HT1080 (cell line): ENCODE results near the gene ATP10D. TPM values are rescaled to one million over a fixed set of nuclear protein-coding genes. Genes with fewer than 3 reads are reported as not detected.
"Not testable (repeated sequence)": the region's sequence is repeated elsewhere in the genome, so short reads cannot be mapped to it uniquely, and the experiment has no call there.

Experiments used
- DNase-seq: peaks from one replicate; pipeline ENCODE4 v3.0.0-alpha.2; 2015; ENCODE audit warnings: low read depth
- total RNA-seq: library from RNA; depleted of rRNA; stranded (reverse); fragments of >200 nt; shearing (Covaris generic); gene quantifications from 2 replicates; pipeline ENCODE4 v1.2.3, GENCODE V29; 2014

Gene ATP10D
- total RNA-seq, 1 experiment from 2014 or later: 11.0 TPM

GRCh38 chr4:47534772-47535171 lies 49.7 kb downstream of the ATP10D start:
- DNase-seq: no peak

- DNase-seq: no peak
Measured at GRCh38 chr4:47535567-47536147, 50.6 kb downstream of the ATP10D start.

DNA sequence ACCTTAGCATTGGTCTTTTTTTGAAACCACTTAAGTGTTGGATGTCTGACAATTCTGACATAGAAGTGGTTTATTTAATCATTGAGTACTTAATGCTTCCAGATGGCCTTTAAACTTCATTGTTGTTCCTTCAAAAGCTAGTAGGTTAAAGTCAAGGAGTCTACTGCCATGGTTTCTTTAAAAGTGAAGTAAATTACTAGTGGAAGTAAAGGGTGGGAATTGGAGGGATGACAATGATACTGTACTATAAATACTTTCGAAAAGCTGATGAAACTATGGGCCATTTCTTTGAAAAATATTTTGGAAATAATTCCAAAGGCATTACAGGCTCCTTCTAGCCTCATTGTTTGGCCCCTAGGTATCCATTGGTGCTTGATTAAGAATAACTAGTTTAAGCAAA lies 51.9 kb downstream of the ATP10D start:
- DNase-seq: no peak

- DNase-seq: no peak
Measured at GRCh38 chr4:47538111-47538824, 53.2 kb downstream of the ATP10D start.

DNA sequence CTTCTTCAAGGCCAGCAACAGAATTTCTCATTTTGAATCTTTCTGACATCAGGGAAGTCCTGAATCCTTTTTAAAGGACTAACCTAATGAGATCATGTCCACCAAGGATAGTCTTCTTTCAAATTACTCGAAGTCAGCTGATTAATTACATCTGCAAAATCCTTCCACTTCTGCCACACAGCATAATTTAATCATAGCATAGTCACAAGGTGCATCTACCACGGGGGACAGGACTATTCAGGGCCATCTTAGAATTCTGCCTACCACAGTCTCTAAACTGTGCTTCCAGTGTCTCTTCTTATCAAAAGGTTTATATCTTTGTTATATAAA lies 53.7 kb downstream of the ATP10D start:
- no peak for DNase-seq

GRCh38 chr4:47542640-47543039 lies 57.6 kb downstream of the ATP10D start:
- peak; percentile 66 for DNase-seq

DNA sequence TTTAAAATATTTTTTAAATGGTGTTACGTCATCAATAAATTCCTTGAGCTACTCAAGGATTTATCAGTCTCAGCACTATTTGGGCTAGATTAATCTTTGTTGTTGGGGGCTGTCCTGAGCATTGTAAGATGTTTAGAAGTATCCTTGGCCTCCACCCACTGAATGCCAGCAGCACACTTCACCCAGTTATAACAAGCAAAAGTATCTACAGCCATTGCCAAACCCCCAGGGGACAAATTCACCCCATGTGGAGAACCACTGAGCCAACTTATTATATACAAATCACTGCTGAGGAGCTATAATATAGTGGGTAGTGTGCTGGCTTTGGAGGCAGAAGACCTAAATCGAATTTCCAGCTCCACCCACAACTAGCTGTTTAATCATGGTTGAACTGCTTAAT lies 58.3 kb downstream of the ATP10D start:
- no peak for DNase-seq

DNA sequence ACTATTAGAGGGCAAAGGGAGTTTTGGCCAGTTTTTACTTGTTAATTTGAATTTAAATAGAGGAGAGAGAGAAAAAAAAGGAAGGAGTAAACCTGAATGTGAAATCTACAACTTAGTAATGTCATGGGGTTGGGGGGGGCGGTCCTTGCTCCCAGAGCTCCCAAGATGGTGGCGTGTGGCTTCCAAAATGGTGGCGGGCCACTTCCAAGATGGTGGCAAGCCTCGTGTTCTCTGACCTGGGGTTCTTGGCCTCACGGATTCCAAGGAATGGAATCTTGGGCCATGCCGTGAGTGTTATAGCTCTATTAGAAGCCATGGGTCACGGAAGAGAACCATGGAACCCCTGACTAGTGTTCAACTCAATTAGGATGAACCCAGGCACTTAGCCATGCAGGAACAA lies 65.3 kb downstream of the ATP10D start:
- DNase-seq: not testable (repeated sequence)

GRCh38 chr4:47550899-47551548 lies 65.9 kb downstream of the ATP10D start:
- DNase-seq: no peak

- DNase-seq: peak; percentile 64
Measured at GRCh38 chr4:47551682-47552081, 66.6 kb downstream of the ATP10D start.

DNA sequence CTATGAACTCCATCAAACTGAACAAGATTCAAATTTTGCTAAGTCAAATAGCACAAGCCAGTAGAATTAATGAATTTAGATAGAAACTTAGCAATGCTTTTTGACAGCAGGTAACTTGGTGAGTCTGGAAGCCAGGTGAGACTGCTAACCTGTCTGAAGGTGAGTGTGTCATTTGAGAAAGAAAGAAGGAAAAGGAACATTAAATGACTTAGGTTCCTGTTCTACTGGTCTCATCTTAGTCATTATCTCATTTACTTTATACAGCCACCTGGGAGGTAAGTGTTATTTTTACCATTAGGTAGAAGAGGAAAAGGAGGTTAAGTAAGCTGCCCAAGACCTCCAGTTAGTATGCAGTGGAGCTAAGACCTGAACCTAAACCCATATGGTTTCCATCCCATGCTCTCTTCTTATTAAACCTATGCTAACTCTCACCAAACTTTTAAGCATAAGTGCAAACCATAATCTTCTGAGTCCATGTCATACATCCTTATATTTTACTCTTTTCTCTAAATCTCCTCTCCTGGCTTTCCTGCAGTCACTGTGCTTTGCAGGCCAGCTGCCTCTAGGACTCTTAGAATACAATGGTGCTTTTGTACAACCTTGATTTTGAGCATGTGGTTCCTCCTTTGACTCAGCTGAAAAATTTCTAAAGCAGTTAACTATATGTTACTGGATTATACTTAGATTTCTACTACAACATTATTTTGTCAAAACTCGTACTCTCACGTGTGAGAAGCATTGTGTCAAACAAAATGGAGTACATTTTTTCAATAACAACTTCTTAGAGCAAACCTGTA lies 68.5 kb downstream of the ATP10D start:
- DNase-seq: peak; percentile 56

- DNase-seq: not testable (repeated sequence)
Measured at GRCh38 chr4:47555920-47556319, 70.8 kb downstream of the ATP10D start.

- DNase-seq: no peak
Measured at GRCh38 chr4:47557255-47557654, 72.2 kb downstream of the ATP10D start.

- DNase-seq: no peak
Measured at GRCh38 chr4:47560682-47561081, 75.6 kb downstream of the ATP10D start.

- DNase-seq: no peak
Measured at GRCh38 chr4:47561331-47561730, 76.3 kb downstream of the ATP10D start.

GRCh38 chr4:47562297-47562696 lies 77.2 kb downstream of the ATP10D start:
- no peak for DNase-seq

- no peak for DNase-seq
Measured at GRCh38 chr4:47566566-47566965, 81.5 kb downstream of the ATP10D start.

GRCh38 chr4:47566969-47567368 lies 81.9 kb downstream of the ATP10D start:
- no peak for DNase-seq

DNA sequence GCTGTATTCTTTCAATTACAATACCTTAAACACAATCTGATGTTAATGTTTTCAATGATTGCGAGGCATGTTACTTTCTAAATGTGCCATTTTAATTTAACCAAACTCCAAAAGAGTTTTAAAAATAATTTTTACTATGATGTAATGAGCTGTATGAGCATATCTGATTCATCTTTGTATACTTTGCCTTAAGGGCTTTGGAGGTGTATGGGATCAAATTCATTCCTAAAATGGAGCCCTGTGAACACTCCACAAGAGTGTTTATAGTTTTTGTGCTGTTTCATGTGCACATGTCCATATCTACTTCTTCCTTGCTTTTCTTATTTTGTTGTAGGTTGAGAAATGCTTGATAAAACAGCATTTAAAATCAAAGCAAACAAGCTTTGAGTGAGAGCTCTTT lies 82.4 kb downstream of the ATP10D start:
- DNase-seq: no peak

DNA sequence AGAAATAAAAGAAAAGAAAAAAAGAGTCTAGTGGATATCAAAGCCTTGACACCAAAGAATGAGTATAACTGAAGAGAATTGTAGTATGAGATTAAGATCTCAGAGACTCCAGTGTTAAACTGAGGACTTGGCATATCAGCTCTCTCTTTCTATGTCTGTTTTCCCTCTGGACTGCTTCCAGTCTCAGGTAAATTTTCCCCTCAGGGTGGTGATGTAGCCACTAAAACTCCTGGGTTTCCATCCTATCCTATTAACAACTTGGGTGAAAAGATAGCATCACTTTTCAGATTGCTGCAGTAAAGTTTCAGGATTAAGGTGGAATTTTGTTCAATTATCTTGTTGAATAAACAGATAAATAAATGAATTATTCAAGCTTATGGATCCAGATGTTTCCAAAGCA lies 85.7 kb downstream of the ATP10D start:
- no peak for DNase-seq

- no peak for DNase-seq
Measured at GRCh38 chr4:47572981-47573380, 87.9 kb downstream of the ATP10D start.
